NCI-H345 (cell line): Measurements from ENCODE around the gene DCAF4.
"Not testable (repeated sequence)": the region's sequence is repeated elsewhere in the genome, so short reads cannot be mapped to it uniquely, and the experiment has no call there.

Experiments used
- DNase-seq: peaks from one replicate; lab custom pipeline; 2025; lab: John Stamatoyannopoulos, UW

Gene DCAF4

DNA sequence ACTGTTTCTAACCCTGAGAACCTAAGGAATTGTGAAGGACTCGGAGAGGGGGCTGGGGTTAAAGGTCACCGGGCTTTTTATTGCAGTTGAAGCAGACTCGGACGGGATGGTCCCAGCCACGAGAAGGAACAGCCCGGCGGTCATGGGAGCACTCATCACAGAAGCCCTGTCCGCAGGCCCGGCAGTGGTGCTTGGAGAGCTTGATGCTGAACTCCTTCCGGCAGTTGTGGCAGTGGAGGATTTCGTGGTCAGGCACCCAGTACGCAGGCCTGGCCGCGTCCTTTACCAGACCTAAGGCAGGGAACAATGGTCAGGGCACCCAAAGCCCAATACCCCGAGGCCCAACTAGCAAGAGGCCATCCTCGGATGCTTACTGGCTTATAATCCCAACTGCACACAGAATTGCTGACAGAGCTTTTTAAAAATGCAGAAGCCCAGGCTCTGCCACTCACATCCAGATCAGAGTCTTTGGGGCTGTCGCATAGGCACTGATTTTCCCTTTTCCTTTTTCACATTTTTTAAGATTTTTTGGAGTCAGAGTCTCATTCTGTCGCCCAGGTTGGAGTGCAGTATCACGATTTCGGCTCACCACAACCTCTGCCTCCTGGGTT, 44.7 kb downstream of the DCAF4 start:
- DNase-seq: no peak

DNA sequence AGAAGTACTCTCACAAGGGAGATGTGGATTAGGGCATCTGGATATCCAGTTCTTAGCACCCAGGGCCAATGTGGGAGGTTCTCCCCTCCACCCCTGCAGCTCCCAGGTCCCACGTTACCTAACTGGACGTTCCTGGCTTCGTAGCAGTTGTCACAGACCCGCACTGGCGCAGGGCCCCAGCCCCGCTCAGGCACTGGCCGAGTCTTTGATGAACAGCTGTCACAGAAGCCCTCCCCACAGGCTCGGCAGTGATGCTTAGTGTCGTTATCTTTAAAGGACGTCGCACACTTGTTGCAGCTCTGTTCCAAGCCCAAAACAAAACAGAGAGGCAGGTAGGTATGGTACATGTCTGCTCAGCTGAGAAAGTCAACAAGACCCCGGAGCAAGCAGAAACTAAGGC, 48.4 kb downstream of the DCAF4 start:
- DNase-seq: no peak

DNA sequence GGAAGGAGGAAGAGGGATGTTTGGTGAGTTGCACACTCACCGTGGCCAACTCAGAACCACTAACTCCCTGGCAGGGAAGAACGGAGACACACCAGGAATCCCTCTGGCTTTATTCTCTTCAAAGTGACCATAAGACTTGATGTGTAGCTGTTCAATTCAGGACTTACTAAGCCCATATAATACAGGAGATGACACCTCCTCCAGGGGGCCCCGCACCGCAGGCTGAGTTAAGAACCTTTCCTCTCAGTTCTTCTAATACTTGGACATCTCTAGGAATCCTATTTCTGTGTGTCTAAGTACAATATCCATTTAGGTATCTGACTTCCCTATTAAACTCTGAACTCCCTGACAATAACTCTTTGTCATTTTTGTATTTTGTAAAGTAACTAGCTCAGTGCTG, 49.5 kb downstream of the DCAF4 start:
- DNase-seq: no peak

DNA sequence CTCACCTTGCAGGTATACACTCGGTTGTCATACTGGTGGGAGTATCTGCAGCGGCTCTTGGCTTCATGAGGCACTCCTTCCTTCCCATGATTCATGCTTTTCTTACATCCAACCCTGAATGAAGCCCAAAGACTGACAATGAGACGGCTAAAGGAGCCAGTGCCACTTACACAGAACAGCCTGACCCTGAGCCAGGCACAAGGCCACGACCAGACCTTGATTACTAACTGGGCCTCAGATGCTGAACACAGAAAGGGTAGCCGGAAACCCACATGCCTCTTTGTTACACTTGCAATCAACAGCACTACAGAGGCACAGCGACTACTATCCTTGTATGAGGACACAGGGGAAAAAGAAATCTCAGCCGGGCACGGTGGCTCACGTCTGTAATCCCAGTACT, 52.6 kb downstream of the DCAF4 start:
- DNase-seq: no peak

DNA sequence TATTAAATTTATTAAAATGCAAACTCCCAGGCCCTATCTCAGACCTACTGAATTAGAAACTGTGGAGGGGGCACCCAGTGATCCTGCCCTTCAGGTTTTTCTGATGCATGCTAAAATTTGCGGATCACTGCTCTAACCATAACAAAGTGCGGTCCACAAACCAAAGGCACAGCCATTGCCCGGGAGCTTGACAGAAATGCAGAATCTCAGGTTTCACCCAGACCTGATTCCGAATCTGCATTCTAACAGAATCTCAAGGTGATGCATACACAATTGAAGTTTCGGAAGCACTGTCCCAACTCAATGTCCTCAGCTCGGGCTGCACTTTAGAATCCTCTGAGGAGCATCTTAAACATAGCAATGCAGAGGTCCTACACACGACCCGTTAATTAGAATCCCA, 54.6 kb downstream of the DCAF4 start:
- DNase-seq: no peak

- no peak for DNase-seq
Measured at GRCh38 chr14:72982146-72982708, 56.0 kb downstream of the DCAF4 start.

- DNase-seq: no peak
Measured at GRCh38 chr14:72986214-72986613, 60.0 kb downstream of the DCAF4 start.

GRCh38 chr14:72986857-72987256, 60.6 kb downstream of the DCAF4 start:
- DNase-seq: no peak

GRCh38 chr14:72990171-72990570, 63.9 kb downstream of the DCAF4 start:
- no peak for DNase-seq

DNA sequence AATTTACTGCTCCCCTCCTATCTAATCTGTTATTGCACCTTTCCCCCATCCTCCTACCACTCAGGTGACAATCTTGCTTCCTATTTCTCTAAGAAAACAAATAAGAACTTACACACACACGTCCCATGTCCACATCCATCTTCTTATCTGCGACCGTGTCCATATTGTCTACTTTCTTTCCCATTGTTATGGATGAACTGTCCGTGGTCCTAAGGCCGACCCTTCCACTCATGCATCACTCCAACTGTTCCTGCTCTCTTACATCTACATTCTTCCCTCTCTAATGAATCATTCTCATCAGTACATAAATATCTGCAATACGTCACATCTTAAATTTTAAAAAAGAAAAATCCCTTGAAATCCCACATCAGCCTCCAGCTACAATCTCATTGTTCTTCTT, 70.7 kb downstream of the DCAF4 start:
- no peak for DNase-seq

DNA sequence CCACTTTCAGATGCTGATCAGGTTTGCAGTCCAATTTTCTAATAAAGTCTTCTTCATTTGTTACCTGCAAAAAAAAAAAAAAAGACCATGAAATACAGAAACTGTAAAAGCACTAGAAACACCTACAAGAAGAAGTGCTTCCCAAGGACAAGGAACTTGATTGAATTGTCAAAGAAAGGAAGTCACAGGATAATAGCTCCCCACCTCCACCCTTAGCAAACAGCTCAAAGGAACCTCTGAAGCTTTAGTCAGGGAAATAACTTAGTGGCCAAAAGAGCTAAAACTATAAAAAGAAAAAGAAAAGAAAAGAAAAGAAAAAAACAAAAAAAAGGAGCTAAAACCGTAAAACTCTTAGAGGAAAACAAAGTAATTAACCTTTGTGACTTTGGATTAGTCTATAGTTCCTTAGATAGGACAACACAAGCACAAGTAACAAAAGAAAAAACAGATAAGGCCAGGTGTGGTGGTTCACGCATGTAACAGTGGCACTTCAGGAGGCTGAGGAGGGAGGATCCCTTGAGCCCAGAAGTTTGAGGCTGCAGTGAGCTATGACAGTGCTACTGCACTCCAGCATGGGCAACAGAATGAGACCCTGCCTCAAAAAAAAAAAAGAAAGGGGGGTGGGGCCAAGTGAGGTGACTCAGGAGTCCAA, 72.1 kb downstream of the DCAF4 start:
- no peak for DNase-seq

DNA sequence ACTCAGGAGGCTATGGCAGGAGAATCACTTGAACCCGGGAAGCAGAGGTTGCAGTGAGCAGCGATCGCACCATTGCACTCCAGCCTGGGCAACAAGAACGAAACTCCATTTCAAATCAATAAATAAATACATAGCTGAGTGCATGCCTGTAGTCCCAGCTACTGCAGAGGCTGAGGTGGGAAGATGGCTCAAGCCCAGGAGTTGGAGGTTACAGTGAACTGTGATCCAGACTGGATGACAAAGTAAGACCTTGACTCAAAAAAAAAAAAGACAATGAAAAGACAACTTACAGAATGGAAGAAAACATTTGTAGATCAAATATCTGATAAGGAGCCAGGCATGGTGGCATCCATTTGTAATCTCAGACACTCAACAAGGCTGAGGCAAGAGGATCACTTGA, 73.1 kb downstream of the DCAF4 start:
- no peak for DNase-seq

GRCh38 chr14:73000073-73000472, 73.8 kb downstream of the DCAF4 start:
- no peak for DNase-seq

- no peak for DNase-seq
Measured at GRCh38 chr14:73003681-73004080, 77.4 kb downstream of the DCAF4 start.

GRCh38 chr14:73004641-73005040, 78.4 kb downstream of the DCAF4 start:
- DNase-seq: not testable (repeated sequence)

- DNase-seq: no peak
Measured at GRCh38 chr14:73007835-73008234, 81.6 kb downstream of the DCAF4 start.

- DNase-seq: no peak
Measured at GRCh38 chr14:73008501-73008900, 82.2 kb downstream of the DCAF4 start.
